Measurements from ENCODE around the gene MRE11.

The MRE11 gene

GRCh38 chr11:94481342-94481741 is 12.3 kb downstream of the MRE11 start:
- no peak for DNase-seq (ENCODE audit: low read depth)
- no peak overlapping the region for H3K4me3 ChIP-seq (ENCODE audit: low read length)
- no peak for TF ChIP-seq CTCF (conservative IDR thresholded peaks at IDR 0.05; ENCODE audit: low read depth, low read length)

- DNase-seq (ENCODE audit: low read depth), result no peak
- TF ChIP-seq CTCF (conservative IDR thresholded peaks at IDR 0.05; ENCODE audit: low read depth, low read length), result no peak
- H3K4me3 ChIP-seq (ENCODE audit: low read length), result no peak overlapping the region
Observed at GRCh38 chr11:94477624-94478023, 16.0 kb downstream of the MRE11 start.

GRCh38 chr11:94472916-94473799 is 20.5 kb downstream of the MRE11 start:
- no peak for TF ChIP-seq CTCF (conservative IDR thresholded peaks at IDR 0.05; ENCODE audit: low read depth, low read length)
- no peak for DNase-seq (ENCODE audit: low read depth)
- H3K4me3 ChIP-seq (ENCODE audit: low read length), result no peak overlapping the region

- DNase-seq (ENCODE audit: low read depth), result no peak
- no peak overlapping the region for H3K4me3 ChIP-seq (ENCODE audit: low read length)
- TF ChIP-seq CTCF (conservative IDR thresholded peaks at IDR 0.05; ENCODE audit: low read depth, low read length), result no peak
Observed at GRCh38 chr11:94469416-94469815, 24.2 kb downstream of the MRE11 start.

GRCh38 chr11:94459576-94459975 is 34.1 kb downstream of the MRE11 start:
- TF ChIP-seq CTCF (conservative IDR thresholded peaks at IDR 0.05; ENCODE audit: low read depth, low read length), result no peak
- no peak for DNase-seq (ENCODE audit: low read depth)

GRCh38 chr11:94457118-94458029 is 36.3 kb downstream of the MRE11 start:
- TF ChIP-seq CTCF (conservative IDR thresholded peaks at IDR 0.05; ENCODE audit: low read depth, low read length), result no peak
- DNase-seq (ENCODE audit: low read depth), result no peak

More at GRCh38 chr11:94459576-94459975, 34.1 kb downstream of the MRE11 start:
- no peak overlapping the region for H3K4me3 ChIP-seq (ENCODE audit: low read length)

More at GRCh38 chr11:94457118-94458029, 36.3 kb downstream of the MRE11 start:
- H3K4me3 ChIP-seq (ENCODE audit: low read length), result no peak overlapping the region

All from retinal pigment epithelial cell (primary cell).